SU-DHL-6 (cell line): ENCODE measurements around the gene ADGRG1.

ENCODE experiments used
- EZH2phosphoT487 ChIP-seq: fragments of 200-600 bp; sonication (generic), shearing (Covaris generic); conservative IDR thresholded peaks from 2 replicates; pipeline ENCODE4 v1.6.1; 2018; ENCODE audit warnings: mild to moderate bottlenecking, antibody characterized with exemption, low read length, moderate library complexity, mixed read lengths
- TF ChIP-seq, protein P1 (sequence below): fragments of 200-600 bp; sonication (generic); IDR thresholded peaks from one replicate; pipeline ENCODE4 v1.5.1; 2017; ENCODE audit warnings: antibody characterized with exemption, mild to moderate bottlenecking, low read length, moderate library complexity; ENCODE audit not compliant: insufficient read depth, poor library complexity, severe bottlenecking

GRCh38 chr16:57634171-57634570 is 5.7 kb downstream of the ADGRG1 start:
- TF ChIP-seq, protein P1, sequence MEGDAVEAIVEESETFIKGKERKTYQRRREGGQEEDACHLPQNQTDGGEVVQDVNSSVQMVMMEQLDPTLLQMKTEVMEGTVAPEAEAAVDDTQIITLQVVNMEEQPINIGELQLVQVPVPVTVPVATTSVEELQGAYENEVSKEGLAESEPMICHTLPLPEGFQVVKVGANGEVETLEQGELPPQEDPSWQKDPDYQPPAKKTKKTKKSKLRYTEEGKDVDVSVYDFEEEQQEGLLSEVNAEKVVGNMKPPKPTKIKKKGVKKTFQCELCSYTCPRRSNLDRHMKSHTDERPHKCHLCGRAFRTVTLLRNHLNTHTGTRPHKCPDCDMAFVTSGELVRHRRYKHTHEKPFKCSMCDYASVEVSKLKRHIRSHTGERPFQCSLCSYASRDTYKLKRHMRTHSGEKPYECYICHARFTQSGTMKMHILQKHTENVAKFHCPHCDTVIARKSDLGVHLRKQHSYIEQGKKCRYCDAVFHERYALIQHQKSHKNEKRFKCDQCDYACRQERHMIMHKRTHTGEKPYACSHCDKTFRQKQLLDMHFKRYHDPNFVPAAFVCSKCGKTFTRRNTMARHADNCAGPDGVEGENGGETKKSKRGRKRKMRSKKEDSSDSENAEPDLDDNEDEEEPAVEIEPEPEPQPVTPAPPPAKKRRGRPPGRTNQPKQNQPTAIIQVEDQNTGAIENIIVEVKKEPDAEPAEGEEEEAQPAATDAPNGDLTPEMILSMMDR, result no peak
- no peak for TF ChIP-seq EZH2phosphoT487
